ENCODE results near the gene CNTNAP4.

Gene CNTNAP4

DNA sequence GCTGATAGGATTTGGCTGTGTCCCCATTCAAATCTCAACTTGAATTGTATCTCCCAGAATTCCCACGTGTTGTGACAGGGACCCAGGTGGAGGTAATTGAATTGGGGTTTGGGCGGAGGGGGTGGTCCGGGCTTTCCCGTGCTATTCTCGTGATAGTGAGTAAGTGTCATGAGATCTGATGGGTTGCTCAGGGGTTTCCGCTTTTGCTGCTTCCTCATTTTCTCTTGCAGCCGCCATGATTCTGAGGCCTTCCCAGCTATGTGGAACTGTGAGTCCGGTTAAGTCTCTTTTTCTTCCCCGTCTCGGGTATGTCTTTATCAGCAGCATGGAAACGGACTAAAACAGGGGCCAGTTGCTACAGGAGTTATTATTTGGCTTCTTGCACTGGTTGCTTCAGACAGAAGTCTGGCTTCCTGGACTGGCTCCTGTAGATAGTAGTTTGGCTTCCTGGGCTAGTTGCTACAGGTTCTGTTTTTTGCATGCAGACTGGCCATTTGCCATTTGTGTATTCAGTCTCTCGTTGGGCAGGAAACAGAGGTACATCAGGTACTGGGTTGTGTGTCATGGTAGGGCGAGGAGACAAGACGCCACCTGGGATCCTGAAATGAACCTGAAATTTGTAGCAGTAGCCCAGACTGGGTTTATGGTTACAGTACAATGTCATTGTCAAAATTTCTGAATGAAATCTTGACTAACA lies 32.6 kb downstream of the CNTNAP4 start:
- DNase-seq: no peak

DNA sequence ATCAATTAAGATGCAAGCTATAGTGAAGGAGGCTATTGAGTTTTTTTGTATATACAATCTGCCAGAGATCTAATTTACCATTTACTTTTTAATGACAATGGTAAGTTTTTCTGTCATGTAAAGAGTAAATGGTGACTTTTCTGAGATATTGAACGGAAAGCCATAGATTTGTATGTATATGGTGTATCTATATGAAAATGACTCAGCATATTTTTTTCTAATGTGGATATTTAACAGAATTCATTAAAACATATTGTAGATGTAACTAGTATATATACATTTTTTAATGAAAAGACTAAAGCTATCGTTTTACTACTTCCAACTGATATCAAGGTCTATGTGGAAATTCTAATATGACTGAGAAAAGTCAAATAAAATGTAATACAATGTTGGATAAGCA lies 34.1 kb downstream of the CNTNAP4 start:
- no peak for DNase-seq

DNA sequence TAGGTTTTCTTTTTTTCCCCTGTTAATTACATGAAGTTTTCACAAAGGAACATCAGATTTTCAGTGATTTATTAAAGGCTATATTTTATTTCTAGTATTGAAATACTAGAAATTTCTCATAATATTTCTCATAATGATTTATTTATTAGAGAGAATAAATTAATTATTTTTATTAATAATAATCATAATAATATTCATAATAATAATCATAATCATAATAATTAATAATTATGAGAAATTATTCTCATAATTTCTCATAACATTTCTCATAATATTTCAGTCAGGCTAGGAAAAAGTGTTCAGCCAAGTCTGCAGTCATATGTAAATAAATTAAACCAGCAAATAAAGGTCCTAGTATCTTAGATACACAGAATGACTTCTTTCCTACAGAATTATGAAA lies 41.4 kb downstream of the CNTNAP4 start:
- no peak for DNase-seq

DNA sequence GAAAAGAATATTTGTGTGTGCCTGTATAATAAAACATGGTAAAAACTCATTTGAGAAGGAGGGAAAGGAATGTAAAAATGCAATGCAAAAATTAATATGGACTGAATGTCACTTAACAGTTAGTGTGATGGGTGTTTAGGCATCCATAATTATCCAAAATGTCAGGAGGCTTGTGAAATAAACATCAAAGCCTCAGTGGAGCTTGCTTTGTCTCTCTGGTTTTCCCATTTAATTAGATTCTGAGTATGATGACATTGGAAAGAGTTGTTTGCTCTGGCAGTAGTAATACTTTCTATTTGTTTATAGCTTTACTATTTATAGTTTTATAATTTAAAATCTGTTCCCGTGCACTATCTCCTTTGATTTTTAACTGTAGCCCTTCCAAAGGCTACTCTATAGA lies 51.9 kb downstream of the CNTNAP4 start:
- no peak for DNase-seq

DNA sequence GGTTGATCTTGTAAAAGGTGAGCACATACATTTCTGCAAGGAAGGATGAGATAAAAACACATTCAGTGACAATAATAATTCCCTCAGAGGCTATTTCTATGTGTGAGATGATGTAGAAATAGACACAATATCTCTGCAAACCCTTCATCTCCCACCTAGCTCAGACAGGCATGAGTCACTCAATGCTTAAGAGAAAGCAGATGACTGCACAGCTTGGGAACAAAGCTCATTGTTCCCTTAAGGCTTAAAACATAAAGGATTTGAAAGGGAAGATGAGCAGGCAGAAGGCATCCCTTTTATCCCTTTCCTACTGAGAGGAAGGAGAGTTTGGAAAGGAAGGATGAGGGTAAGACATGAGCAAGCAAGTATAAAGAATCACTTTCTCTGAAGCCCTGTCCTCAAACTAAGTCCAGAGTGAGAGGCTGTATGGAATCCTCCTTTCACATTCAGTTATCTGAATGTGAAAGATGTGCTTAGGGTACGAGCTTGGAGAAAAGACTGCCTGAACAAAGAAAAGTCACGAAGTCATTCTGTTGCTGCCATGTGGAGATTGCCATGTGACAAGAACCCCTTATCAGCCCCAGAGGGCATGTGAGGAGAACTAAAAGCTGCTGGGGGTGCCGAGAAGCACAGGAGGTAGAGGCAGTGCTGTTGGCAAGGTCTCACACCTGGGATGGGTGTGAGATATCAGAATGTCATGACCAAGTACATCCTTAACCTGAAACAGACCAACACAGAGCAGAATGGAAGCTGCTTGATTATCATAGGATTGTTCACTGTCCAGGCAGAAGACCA lies 58.2 kb downstream of the CNTNAP4 start:
- DNase-seq: peak; percentile 59

DNA sequence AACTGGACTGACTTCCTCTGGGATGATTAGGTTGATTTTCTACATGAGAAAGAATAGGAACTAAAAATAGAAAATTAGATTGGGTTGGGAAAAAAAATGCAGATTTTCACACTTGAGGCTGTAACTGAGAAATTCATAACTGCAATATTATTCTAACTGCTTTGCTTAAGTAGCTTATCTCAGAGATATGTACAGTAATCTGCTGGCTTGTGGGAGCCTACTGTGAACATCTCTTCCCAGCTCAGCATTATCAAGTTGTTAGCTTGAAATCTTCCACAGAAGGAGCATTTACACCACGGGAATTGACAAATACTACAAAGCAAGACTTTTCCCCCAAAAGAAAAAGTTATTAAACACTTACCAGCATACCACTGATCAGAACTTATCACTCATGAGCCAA lies 58.9 kb downstream of the CNTNAP4 start:
- DNase-seq: no peak

DNA sequence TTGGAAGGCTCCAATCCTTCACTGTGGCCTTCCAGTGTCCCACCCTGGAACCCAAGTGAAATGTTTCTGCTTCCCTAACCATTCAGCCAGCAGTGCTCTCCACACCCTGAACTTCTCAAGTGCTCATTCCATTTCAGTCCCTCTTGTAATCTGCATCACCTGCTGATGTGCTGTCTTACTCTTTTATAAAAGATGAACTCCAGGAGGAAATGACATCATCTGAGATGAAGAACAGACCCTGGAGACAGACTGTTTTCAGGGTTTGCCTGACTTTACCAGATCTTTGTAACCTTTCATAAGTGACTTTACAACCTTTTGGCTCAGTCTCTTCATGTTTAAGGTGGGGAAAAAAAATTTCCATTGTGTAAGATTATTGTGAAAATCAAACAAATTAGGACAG lies 61.3 kb downstream of the CNTNAP4 start:
- DNase-seq: no peak

DNA sequence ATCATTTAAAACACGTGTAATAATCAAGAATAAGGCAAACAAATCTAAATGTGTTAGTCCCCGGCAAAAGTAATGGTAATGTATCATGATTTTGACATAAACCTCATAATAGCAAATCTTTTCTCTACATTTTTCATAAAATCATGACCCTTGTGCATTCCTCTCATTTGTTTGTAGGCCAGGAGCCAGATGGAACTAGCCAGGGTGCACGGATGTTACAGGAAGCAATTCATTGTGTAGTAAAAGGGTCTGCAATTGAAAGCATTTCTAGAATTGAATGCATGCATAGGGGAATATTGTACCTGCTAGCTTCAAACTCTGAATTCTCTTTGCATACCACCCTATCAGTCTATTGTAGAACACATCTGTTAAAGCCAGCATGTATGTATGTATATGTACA lies 66.6 kb downstream of the CNTNAP4 start:
- peak; percentile 40 for DNase-seq

DNA sequence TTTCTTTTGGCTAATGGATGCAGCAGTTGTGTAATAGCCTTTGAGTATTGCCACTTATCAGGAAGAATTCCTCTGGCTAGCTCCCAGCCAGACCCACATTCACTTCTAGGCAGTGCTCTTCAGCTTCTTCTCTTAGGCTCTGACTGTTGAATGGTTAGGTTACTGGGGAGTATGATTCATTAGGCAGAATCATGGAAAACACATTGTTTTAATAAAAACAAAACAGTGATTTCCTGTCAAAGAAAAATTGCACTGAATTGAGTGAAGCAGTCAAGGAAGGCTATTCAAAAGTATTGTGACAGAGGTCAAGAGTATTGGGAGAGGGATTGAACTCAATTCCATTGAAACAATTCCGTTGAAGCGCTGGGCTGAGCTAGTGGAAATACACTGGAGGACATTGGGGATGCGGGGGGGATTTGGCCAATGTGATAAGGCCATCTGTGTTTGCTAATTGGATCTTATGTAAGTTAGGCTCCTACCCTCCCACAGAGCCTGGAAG lies 68.0 kb downstream of the CNTNAP4 start:
- peak; percentile 98 for DNase-seq

DNA sequence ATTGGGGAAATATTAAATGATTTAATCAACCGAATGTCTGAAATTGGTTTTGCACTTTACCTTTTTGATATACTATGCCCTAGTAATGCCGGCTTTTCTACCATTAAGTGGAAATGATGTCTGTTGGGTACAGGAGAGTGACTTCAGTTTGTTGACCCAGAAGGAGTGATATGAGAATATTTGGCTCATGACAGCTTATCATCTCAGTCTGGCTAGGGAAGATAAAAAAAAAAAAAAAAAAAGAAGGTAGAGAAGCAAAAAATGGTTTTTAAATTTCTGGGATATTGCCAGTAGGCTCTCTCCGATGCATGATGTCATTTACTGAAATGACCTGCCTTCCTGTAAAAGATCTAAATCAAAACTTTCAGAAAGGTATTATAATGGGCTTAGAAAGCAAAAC lies 69.0 kb downstream of the CNTNAP4 start:
- peak; percentile 15 for DNase-seq

DNA sequence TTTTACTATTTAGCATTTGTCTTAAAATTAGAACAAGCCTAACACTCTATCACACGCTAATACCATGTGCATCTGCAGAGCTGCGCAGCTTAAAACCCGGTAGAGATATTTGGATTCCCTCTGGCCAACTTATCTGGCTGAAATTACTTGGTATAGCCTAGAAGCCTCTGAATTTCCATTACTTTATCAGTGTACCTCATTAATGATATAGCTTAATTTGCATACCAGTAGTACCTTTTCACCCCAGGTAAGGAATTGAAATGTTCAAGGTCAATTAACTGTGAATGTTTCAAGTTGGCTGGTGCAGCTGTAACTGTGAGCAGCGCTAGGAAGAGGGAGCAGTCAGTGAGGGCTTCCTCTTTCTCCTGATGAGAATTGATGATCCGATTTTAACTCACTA lies 74.2 kb downstream of the CNTNAP4 start:
- DNase-seq: no peak

DNA sequence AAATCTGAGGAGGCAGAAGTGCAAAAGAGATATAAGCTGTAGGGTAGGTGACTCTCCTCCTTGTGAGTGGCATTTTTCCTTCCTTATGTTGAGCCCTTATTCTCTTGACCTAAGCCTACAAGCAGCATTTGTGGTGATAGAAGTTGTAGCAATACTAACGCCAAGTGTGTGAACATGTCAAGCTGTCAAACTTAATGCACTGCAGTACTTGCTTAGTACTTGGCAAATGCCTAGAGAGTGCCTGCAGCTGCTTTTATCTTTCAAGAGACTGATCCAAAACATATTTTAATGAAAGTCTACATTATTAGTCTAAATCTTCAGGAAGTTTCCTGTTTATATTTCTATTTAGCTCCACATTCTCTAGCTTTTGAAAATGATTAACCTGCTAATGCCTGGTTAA lies 83.2 kb downstream of the CNTNAP4 start:
- no peak for DNase-seq

DNA sequence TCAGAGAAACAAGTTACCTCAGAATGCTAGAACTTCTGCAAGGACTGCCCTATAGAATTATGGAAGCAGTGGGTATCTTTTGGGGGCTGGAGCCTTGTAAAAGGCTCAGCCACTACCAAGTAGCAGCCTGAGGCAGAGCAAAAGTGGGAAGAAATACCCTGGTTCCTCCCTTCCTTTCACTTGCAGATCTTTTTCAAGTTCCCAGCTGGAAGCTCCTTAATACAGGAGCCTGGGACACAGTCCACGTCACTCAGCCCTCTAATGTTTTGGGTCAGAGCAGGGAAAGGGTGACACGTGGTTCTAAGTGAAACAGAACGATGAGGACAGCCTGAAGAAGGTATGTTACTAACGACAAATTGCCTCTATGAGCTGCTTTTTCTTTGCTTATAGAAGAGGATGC lies 93.1 kb downstream of the CNTNAP4 start:
- no peak for DNase-seq

DNA sequence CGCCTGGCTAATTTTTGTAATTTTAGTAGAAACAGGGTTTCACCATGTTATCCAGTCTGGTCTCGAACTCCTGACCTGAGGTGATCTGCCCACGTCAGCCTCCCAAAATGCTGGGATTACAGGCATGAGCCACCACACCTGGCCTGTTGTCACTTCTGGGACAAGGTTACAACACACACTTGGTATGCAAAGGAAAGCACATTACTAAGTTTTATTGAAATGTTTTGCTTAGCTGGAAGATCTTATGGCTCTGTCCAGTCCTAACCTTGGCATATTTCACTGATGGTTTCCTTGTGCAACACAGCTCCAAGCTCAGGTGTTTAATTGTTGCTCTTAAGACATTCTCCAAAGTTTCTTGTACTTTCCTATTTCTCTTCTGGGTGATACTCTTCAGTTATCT lies 94.2 kb downstream of the CNTNAP4 start:
- no peak for DNase-seq

DNA sequence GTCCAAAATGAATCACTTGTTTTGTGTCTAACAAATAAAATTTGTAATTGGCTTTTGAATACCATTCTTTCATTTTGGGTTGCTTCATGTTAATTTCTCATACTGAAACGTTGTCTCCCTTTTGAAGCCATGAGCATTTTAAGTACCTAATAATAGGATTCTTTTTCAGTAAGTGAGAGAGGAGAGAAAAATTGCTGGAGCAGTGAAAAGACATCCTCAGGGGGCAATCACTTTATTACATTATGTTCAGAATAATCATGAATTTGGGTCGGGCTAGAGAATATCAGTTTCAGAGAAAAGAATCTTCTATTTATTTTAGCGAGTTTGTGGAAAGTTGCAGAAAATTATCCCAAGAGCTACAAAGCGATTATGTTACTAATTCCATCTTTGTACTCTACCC lies 96.8 kb downstream of the CNTNAP4 start:
- no peak for DNase-seq

DNA sequence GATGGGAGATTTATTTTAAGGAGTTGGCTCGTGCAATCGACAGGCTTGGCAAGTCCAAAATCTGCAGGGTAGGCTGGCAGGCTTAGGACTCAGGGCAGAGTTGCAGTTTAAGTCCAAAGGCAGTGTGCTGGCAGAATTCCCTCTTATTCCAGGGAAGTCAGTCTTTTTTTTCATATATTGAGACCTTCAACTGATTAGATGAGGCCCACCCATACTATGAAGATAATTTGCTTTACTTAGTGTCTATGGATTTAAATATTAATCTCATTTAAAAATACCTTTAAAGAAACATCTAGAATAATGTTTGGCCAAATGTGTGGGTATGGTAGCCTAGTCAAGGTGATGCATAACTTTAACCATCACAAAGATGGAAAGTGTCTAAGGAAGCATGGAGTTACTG lies 99.8 kb downstream of the CNTNAP4 start:
- DNase-seq: no peak

DNA sequence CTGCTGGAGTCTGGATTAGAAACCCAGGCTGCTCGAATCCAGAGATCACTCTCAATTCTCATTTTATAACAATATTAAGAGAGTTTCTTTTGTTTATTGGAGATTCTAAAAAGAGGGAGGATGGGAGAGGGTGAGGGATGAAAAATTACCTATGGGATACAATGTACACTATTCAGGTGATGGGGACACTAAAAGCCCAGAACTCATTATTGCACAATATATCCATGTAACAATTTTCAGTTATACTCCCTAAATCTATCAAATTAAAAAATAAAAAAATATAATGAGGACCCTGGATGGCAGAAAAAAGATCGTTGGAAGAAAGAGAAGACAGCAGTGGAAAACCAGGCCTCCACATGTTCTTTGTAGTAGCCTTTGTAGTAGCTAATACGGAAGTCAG lies 100.8 kb downstream of the CNTNAP4 start:
- no peak for DNase-seq

DNA sequence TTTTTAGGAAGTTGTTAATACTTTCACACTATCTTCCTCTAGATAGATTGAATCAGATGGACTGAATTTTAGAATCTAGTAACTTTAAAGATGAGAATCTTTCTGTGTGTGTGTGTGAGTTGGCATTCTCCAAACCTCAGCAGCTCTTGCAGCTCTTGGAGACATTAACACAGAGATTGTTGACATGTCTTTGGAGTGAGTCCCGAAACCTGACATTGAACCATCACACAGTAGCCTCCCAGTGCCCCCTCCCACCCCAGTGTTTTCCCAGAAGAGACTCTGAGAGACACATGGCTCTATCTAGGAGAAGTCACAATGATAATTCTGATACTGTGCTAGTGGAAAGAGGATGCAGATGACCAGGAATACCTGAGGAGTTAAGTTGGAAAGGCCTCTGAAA lies 103.9 kb downstream of the CNTNAP4 start:
- no peak for DNase-seq

DNA sequence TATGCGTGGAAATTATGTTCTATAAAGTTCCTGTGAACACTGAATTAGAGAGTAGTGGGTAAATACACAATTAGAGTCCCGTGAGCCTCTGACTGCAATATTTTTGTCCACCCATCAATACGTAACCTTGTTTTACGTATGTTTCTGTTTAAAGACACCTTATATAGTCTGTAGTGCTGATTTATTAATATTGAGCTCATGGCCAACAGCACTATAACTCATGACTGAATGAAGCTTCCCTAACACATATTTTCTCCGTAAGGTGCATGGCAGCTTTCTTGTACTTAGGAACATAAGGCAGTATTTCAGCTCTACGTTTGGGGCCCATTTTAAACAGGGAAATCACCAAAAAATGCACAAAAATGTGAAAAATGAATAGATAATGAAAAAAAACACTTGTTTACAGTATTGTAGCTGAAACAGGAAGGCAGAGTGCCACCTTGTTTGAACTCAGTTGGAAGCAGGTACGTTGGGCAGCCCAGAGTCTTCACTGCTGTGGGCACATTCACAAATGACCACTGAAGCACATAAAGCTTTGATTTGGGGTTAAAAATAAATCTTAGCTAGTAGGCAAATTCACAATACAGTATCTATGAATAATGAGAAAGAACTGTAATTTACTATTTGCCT lies 108.5 kb downstream of the CNTNAP4 start:
- DNase-seq: no peak

DNA sequence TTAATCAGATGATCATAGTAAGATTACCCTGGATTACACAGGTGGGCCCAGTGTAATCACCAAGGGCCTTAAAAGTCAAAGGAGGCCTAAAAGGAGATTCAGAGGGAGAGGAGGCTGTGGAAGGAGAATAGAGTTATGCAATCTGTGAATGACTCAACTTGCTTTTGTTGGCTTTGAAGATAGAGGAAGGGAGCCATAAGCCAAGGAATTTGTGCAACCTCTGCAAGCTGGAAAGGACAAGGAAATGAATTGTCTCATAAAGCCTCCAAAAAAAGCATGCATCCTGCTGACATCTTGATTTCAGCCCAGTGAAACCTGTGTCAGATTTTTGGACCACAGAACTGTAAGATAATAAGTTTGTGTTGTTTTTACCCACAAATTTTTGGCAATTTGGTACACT lies 109.6 kb downstream of the CNTNAP4 start:
- peak; percentile 53 for DNase-seq

DNA sequence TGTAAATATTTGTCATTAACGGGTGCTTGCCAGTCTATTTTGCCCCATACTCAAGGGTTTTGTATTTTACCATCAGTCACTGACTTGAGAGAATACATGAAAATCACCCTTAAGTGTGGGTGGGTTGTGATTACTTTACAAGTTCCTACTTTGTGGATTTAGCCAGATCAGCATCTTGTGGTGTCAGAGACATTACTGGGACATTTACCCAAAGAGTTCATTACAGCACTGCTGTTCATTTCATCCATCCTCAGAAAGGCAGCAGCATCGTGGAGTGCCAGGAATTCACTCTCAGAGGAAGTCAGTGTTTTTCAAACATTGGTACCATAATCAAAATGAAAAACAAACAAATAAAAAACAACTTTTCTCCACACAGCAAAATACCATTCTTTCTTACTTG lies 110.8 kb downstream of the CNTNAP4 start:
- no peak for DNase-seq

DNA sequence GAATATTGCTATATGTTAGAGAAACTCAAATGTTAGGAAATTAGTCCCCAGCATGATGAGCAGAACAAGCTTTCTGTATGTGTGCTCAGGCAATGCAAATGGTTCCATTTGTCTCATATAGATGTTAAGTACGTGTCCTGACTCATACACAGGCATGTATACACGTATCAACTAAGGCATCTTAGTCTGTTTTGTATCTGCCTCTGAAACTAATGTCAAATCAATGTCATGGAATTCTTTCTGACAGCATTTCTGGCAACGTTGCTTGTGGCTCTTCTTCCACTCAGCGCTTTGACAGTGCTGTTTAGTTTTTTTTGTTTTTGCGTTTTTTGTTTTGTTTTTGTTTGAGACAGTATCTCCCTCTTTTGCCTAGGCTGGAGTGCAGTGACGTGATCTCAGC lies 111.9 kb downstream of the CNTNAP4 start:
- peak; percentile 62 for DNase-seq

DNA sequence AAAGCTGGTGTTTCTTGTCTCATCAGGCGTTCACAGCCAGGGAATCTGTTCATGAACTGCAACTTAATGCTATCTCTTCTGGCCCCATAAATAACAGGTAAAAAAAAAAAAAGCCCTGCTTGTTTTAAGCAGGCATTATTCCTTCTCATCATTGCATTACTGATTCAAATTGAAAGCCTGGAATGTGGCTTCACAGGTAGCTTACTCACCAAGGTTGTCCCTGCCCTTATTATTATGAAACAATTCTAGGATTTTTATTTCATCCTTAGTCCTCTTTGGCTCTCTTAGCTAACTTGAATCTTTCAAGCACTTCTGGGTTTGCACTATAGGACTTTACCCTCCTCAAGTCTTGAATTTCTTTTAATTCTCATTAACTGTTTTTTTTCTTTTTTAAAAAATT lies 113.3 kb downstream of the CNTNAP4 start:
- DNase-seq: no peak

DNA sequence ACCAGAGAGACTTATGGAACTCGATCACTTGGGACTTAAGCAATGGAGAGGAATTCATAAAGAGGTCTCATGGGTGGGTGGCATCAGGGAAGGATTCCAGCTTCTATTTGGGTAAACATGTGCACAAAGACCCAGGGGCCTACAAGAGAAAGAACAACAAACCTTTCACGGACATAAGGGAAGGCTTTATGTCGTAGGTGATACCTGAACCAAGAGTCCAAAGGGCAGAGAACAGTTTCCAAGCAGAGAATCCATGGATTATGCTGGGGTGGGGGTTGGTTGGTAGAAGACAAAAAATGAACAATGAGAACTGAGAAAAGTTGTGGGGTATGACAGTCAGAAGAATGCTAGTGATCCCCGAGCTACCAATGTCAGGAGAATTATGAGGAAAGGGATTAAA lies 119.8 kb downstream of the CNTNAP4 start:
- DNase-seq: no peak

Measured in fibroblast of upper back skin (primary cell).